Osteocyte (in vitro differentiated cells): ENCODE measurements around the gene DIAPH3. TPM values are rescaled to one million over a fixed set of nuclear protein-coding genes. Genes with fewer than 3 reads are reported as not detected.

ENCODE experiments used
- DNase-seq: peaks from one replicate; pipeline ENCODE4 v3.0.0; 2021; ENCODE audit warnings: mixed read lengths; ENCODE audit not compliant: unreplicated experiment; ENCODE audit errors: extremely low spot score
- H3K27ac Mint-ChIP-seq: one replicate; pipeline ENCODE4 v1.8.0; 2021; ENCODE audit warnings: mild to moderate bottlenecking, mixed read lengths; ENCODE audit not compliant: unreplicated experiment
- H3K27me3 Mint-ChIP-seq: one replicate; pipeline ENCODE4 v1.8.0; 2021; ENCODE audit warnings: mixed read lengths; ENCODE audit not compliant: unreplicated experiment
- H3K36me3 Mint-ChIP-seq: one replicate; pipeline ENCODE4 v1.8.0; 2021; ENCODE audit warnings: mixed read lengths; ENCODE audit not compliant: unreplicated experiment
- H3K4me1 Mint-ChIP-seq: one replicate; pipeline ENCODE4 v1.8.0; 2021; ENCODE audit warnings: mixed read lengths; ENCODE audit not compliant: unreplicated experiment
- H3K4me3 Mint-ChIP-seq: one replicate; pipeline ENCODE4 v1.8.0; 2021; ENCODE audit warnings: mild to moderate bottlenecking, moderate library complexity, mixed read lengths; ENCODE audit not compliant: unreplicated experiment
- H3K9me3 Mint-ChIP-seq: one replicate; pipeline ENCODE4 v1.8.0; 2021; ENCODE audit warnings: mixed read lengths; ENCODE audit not compliant: unreplicated experiment
- total RNA-seq: library from RNA; stranded (reverse); gene quantifications from 2 replicates; pipeline ENCODE4 v1.2.1, GENCODE V29; 2021
- TF ChIP-seq, protein P1 (sequence below): fragments of 200-600 bp; sonication (generic); IDR thresholded peaks from 2 replicates; pipeline ENCODE4 v1.5.0; 2021; ENCODE audit warnings: antibody characterized with exemption, mild to moderate bottlenecking, moderate library complexity

DIAPH3 gene
- total RNA-seq, 1 donor from 2014 or later = 12.2 TPM

DNA sequence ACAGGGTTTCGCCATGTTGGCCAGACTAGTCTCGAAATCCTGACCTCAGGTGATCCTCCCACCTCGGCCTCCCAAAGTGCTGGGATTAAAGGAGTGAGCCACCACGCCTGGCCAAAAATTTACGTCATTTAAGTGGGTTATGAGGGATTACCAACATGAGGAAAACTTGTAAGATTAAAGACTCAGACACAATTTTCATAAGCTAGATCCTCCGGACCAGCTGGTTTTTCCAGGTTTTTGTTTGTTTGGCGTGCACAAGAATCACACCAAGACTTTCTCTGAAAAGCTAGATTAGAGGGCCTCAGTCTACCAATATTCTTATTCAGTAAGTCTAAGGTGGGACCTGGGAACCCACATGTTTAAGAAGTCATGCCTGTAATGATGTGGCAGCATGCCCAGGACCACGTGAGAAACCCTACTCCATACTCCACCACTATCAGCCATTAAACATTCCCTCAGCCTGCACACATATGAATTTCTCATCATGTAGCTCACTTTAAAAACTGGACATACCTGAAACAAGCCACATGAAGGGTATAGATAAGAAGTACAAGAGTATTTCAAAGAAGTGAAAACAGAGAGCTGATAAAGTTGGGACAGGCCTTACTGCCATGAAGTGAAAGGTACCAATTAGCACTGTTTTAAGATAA is 25.7 kb downstream of the DIAPH3 start:
- Mint-ChIP-seq H3K36me3 (no peaks in the 10 kb centered on the region), H3K27me3 (no peaks in the 10 kb centered on the region), H3K4me1 (peaks cover 48% of the 10 kb centered on the region), H3K27ac (peak overlapping the region; percentile 89), H3K9me3 (no peaks in the 10 kb centered on the region), H3K4me3 (no peak overlapping the region)
- TF ChIP-seq, protein P1, sequence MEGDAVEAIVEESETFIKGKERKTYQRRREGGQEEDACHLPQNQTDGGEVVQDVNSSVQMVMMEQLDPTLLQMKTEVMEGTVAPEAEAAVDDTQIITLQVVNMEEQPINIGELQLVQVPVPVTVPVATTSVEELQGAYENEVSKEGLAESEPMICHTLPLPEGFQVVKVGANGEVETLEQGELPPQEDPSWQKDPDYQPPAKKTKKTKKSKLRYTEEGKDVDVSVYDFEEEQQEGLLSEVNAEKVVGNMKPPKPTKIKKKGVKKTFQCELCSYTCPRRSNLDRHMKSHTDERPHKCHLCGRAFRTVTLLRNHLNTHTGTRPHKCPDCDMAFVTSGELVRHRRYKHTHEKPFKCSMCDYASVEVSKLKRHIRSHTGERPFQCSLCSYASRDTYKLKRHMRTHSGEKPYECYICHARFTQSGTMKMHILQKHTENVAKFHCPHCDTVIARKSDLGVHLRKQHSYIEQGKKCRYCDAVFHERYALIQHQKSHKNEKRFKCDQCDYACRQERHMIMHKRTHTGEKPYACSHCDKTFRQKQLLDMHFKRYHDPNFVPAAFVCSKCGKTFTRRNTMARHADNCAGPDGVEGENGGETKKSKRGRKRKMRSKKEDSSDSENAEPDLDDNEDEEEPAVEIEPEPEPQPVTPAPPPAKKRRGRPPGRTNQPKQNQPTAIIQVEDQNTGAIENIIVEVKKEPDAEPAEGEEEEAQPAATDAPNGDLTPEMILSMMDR = no peak
- no peak for DNase-seq

DNA sequence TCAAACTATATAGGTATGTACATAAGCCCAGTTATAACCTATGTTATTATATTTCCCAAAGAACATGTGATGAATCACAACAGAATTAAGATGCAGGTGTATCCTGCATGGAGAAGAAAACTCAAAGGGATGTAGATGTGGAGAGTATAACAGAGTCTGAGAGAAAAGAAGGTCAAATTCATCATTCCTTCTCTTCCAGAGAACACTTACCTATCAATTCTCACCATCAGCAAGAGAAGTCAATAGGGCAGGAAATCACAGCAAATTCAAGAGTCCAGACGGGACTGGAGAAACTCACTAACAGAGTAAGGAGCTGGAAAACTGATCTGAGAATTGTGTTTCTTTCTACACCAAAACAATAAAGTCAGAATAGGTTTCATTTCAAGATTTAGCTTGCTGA is 28.4 kb downstream of the DIAPH3 start:
- H3K4me1 Mint-ChIP-seq = peaks cover 46% of the 10 kb centered on the region
- no peaks in the 10 kb centered on the region for H3K9me3 Mint-ChIP-seq
- H3K36me3 Mint-ChIP-seq = peaks cover 3% of the 10 kb centered on the region
- H3K27me3 Mint-ChIP-seq = no peaks in the 10 kb centered on the region
- DNase-seq = no peak
- TF ChIP-seq, protein P1 = no peak
- H3K27ac Mint-ChIP-seq = peak overlapping the region; percentile 62
- no peak overlapping the region for H3K4me3 Mint-ChIP-seq

DNA sequence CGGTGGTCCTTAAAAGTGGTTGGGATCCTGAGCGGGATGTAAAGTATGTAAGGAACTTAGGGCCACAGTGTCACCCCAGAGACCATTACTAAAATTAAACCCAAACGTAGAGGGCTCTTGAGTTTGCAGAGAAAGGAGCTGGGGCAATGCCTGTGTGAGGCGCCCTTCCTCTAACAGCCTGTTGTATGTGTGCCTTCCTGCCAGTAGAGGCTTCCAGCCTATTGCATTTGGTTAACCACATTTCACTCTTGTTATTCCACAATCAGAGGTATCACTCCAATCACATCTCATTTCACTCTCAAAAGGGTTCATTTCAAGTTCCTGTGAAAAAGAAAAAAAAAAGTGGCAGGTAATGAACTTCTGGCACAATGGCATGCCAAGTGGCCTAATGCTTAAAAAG is 29.4 kb downstream of the DIAPH3 start:
- Mint-ChIP-seq H3K27ac (peak overlapping the region; percentile 83), H3K27me3 (no peaks in the 10 kb centered on the region), H3K4me1 (peaks cover 37% of the 10 kb centered on the region), H3K9me3 (no peaks in the 10 kb centered on the region), H3K36me3 (peaks cover 5% of the 10 kb centered on the region), H3K4me3 (peak overlapping the region; percentile 19)
- TF ChIP-seq, protein P1 = peak; percentile 47
- no peak for DNase-seq

DNA sequence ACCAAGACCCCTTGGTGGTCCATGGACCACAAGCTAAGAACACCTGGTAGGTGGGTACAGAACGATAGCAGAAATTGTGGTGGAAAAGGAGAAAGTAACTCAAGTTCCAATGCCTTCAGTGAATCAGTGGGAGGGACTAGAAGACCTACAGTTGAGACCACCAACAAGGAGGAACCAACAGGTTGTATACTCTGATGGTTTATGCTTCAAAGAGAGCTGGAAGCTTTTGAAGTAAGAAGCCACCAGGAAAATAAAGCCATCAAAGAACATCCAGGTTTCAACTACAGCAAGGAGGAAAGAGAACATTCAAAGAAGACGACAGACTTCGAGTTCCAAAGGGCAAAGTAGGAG is 42.4 kb downstream of the DIAPH3 start:
- Mint-ChIP-seq H3K9me3 (peaks cover 12% of the 10 kb centered on the region), H3K4me3 (no peak overlapping the region), H3K27ac (no peak overlapping the region), H3K27me3 (no peaks in the 10 kb centered on the region), H3K4me1 (peaks cover 7% of the 10 kb centered on the region), H3K36me3 (peaks cover 9% of the 10 kb centered on the region)
- TF ChIP-seq, protein P1 = no peak
- no peak for DNase-seq

DNA sequence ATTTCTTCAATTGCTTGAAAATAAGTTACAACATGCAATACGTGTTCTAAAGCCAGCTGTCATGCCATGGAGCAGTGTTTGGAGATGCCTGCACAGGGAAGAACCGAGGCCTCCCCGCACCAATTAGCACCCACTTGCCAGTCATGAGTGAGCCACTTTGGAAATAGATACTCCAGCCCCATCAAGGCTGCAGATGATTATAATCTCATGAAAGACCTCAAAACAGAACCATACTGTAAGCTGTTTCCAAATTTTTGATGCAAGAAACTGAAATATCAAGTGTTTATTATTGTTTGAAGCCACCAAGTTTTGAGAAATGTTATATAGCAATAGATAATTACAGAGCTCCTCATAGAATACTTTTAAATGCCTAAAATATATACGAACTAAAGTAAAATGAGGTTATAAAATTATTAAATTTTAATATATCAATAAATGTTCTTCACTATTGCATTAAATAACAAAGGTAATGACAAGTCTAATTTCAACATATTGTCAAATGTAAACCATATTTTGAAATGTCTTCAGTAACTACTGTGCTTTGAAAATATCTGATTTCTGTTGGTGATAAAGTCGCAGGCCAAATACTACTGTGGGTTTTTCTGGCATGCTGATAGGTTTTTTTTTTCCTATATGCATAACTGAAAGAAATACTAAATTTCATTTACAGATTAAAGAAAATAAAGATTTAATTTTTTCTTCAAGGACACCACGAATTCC is 43.0 kb downstream of the DIAPH3 start:
- TF ChIP-seq, protein P1 = no peak
- Mint-ChIP-seq H3K36me3 (peaks cover 6% of the 10 kb centered on the region), H3K9me3 (peaks cover 11% of the 10 kb centered on the region), H3K27me3 (no peaks in the 10 kb centered on the region), H3K27ac (no peak overlapping the region), H3K4me1 (peaks cover 7% of the 10 kb centered on the region), H3K4me3 (no peak overlapping the region)
- no peak for DNase-seq
